ENCODE results near the gene VASN.
A peak's percentile ranks its signal among the peaks of the same experiment; 100 is the strongest.
"Not testable (repeated sequence)": the region's sequence is repeated elsewhere in the genome, so short reads cannot be mapped to it uniquely, and the experiment has no call there.

VASN gene

DNA sequence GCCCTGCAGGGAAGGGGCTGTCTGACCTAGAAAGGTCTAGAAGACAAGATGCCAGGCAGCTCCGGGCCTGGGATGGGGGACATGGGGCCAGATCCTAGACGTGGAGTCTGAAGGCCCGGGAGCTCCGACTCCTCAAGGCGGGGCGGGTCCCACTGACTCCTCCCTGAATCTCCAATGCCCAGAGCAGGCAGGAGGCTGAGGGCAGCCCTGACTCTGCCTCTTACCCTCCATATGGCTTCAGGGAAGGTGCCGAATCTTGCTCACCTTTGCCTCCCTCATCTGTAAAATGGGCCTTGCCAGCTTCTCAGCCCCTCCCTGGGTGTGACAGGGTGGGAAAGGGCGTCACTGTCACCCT, 14.8 kb downstream of the VASN start:
- DNase-seq, result no peak

DNA sequence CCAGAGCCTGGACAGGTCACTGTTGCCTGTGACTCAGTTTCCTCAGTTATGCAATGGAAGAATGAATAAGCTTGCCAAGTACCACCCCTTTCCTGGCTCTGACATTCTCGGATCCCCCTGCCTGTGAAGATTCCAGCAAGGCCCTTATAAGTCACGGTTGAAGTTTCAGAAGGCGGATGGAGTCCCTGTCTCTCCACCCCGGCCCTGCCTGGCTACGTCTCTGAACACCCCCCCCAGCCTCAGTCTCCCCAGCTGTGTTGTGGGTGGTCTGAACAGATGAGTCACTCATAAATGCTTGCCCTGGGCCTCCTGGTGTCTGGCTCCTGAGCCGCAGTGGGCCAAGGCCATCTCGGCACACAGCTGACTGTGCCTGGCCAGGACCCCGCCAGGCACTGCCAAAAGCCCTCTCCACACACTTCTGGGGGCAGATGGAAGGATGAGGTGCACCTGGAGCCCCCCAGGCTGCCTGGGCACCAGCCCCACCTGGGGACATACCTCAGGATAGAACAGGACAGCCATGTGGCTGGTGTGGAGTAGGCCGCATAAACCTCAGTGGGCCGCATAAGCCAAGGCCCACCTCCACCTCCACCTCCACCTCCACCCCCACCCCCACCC, 15.4 kb downstream of the VASN start:
- no peak for DNase-seq

DNA sequence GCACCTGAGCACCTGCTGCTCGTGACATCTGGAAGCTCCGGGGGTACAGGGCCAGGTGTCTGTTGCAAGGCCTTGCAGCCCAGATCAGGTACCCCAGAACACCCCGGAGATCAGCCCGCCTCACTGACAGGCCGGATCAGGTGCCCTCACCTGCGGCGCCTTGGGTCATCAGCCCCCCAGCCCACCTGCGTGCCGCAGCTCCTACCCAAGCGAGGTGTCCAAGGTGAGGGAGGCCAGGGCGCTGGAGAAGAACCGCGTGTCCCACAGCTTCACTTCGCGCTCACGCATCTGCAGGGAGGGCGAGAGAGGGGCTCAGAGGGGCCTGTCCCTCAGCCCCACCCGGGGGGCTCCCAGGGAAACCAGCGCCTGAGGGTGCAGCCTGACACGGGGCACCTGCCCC, 16.1 kb downstream of the VASN start:
- no peak for DNase-seq

DNA sequence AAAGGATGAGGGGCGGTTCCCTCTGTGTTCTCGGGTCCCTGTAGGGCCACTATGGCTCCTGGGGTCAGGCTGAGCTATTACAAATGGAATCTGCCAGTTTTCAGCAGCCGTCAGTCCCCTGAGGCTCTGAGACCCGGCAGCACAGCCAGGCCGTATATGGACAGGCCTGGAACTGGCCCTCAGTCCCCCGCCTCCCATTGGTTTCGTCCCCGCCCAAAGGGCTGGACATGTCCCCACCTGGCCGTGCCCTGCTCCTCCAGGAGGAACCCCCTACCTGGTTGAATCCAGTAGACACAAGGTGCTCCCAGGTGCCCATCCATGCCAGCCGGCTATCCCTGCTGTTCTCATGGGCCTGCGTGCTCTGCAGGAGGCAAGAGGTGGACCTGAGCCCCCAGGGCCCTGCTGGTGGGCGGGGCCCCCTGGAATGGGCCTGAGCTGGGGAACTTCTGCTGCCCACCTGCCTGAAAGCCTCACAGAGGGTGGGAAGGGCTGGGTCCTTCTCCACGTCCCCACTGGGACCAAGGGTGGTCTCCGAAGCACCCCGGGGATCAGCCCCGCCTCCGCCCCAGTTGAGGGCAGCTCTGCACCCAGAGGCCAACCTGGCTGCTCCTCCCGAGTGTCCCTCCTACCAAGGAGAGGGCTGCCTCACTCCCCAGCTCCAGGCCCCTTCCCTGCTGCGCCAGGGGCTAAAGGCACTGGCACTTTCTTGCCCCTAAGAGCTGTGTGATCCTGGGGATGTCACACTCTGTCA, 16.8 kb downstream of the VASN start:
- no peak for DNase-seq

DNA sequence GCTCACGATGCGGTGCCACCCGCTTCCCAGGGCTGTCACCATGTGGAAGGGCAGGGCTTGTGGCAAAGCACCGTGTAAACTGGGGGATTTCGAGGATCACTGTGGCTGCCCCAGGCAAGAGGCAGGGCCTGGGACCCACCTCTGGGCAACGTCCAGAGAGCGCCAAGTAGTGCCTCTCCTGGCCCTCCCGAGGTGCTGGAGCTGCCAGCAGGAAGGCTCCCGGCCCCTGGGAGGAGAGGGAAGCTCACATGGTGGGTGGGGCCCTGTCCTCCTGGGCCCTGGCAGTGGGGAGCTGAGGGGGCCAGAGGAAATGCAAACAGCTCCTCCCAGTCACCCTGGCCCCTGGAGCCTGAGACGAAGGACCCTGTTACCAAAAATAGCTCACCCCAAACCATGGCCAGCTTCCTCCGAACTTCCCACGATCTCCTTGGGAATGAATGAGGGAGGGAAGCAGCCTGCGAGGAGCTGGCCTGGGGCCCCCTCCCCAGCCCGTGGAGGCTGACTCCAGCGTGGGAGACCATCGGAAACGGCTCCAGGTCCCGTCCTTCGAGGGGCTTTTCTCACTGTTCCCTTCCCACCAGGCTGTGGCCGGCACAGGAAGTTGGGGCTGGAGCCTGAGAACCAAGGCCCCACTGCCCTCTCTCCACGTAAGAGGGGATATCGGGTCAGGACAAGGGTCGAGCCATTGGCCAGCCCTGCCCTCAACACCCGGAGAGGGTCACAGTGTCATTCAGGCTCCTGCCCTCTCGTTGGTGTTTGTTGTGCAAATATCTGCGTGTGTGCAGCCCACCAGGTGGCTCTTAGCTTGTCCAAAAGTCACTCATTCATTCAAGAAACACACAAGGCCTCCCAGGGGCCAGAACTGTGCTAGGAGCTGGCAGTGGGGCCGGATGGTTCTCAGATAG, 17.7 kb downstream of the VASN start:
- DNase-seq, result no peak

DNA sequence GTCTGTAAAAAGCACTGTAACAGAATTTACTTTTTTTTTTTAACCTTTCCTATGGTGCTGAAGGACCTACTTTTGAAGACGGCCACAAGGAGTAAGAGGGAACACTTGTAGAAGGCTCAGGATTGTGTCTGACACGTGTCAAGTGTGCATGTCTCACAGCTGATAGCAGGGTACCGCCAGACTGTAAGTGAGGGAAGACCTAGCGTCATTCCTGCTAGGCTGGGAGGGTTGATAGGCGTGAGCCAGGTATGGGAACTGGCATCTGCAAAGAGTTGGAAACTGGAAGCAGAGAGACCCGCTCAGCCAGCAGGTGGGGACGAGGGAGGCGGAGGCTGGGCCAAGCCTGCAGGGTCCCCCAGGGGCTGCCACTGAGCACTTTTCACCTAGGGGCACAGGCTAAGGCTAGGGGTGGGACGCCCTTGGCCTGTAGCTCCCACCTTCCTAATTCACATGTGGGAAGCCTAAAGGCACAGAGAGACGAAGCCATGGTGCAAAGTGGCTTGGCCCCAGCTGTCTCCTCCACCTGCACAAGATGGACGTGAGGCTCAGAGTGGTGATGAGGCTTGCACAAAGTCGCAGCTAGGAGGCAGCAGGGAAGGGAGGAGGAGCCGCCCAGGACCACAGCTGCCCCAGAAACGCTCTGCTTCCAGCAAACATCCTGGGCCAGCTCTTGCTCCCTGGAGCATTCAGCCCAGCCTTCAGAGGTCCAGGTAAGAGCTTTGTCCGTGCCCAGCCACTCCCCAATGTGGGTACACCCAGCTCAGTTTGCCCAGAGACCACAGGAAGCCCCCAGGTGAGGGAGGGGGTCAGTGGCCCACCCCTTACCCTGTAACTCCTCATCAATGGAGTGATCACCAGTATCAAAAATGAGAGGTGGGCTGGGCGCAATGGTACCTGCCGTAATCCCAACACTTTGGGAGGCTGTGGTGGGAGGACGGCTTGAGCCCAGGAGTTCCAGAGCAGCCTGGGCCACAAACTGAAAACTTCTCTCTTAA, 18.9 kb downstream of the VASN start:
- no peak for DNase-seq

DNA sequence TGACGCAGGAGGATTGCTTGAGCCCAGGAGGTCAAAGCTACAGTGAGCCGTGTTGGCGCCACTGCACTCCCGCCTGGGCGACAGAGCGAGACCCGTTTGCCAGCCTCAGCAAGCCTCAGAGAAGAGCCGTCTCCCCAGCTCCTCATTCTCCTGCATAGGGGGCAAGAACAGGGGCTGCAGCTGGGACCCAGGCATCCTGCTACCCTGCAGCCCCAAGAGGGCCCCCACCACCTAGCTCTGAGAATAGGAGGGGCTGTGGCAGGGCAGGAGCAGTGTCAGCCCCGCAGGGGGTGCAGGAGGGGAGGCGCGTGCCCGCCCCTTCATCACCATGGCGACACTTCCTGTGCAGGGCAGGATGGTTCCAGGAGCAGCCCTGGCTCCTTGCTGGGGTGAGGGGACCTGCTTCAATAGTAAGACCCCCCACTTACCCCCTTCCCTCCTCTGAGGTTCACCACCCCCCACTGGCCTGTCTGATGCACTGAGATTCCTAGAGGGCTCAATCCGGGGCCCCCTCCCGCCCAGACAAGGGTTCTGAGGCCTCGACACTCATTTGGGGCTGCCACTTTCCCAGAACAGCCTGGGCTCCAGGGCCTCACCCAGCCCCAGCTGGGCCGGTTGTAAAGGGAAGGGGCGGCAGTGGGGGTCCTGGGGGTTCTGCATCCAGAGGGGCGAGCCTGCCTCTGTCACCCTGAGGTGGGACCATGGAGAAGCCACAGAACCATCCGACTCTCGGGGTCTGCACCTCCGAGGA, 20.2 kb downstream of the VASN start:
- DNase-seq, result no peak

DNA sequence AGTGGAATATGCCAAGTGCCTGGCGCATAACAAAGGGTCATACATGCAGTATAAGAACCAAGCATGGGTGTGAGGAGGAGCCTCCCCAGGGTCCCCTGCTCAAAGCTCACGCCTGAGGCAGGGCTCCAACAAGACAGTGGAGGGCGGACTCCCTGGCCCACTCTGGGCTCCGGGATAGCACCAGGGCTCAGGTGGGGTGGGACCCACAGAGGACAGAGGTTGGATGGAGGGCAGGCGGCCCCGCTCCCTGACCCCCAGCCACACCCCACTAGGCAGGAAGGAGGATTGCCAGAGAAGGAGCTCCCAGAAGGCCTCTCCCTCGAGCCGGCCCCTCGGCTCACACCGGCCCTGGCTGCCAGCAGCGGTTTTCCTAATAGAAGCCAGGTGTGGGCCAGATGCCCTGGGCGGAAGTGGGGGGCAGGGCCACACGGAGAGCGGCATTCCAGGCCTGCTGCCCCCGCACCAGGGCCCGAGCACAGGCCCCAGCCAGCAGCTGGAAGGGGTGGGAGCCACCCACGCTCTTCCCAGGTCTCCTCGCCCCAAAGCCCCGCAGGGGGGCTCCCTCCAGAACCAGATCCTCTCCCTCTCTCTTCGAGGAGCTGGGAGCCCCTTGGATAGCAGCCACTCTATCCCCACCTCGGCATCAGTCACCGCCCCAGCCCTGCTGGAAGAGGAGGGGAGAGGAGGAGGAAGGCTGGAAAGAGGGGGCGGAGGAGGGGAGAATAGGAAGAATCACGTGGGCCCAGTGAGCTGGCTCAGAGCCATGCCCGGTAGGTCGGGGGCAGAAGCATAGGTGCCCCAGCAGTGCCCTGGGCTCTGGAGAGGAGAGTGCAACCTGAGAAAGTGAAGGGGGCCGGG, 21.0 kb downstream of the VASN start:
- no peak for DNase-seq

DNA sequence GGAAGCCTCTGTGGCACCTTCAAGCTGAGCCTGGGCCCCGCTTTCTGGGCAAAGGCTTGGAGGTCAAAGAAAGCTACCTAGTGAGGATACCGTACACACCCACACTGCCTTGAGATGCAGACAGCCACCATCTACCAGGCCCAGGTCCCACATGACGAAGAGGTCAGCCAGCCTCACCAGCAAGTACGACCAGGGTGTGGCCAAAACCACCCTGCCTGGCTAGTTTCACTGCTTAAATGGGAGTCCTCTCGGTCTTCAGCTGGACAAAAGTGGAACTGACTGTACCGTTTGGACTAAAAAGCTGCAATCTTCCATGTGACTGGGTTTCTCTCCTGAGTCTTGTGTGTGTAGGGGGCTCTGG, 21.6 kb downstream of the VASN start:
- no peak for DNase-seq

DNA sequence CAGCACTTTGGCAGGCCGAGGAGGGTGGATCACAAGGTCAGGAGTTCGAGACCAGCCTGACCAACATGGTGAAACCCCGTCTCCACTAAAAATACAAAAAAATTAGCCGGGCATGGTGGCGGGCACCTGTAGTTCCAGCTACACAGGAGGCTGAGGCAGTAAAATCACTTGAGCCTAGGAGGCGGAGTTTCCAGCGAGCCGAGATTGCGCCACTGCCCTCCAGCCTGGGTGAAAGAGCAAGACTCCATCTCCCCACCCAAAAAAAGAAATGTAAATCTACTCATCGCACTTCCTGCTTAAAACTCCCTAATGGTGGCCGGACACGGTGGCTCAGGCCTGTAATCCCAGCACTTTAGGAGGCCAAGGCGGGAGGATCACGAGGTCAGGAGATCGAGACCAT, 22.2 kb downstream of the VASN start:
- not testable (repeated sequence) for DNase-seq

DNA sequence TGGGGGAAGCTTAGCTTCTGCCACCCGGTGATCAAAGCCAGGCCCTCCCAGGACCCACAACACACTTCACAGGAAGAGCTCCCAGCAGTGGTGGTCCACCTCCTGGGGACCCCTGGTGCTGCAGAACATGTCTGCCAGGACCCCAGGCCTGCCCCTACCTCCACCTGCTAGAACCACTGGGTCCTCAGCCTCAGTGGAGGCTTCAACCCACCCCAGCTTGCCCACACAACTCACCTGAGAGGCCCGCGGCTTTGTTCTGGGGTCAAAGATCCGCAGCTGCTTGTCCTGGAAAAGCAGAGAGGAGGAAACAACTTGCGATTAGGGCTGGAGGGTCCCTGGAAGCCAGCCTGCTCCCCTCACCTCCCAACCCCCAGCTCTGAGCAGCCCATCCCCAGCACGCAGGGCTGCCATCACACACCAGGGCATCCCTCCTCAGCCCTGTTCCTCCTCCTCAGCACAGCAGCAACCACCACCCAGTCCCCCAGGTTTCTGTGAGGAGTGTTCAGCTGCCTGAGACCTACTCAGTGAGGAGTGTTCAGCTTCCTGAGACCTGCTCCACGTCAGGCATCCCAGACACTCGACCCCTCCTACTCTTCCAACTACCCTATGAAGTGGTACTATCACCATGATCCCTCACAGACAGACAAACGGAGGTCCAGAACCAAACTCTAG, 23.5 kb downstream of the VASN start:
- DNase-seq, result no peak

DNA sequence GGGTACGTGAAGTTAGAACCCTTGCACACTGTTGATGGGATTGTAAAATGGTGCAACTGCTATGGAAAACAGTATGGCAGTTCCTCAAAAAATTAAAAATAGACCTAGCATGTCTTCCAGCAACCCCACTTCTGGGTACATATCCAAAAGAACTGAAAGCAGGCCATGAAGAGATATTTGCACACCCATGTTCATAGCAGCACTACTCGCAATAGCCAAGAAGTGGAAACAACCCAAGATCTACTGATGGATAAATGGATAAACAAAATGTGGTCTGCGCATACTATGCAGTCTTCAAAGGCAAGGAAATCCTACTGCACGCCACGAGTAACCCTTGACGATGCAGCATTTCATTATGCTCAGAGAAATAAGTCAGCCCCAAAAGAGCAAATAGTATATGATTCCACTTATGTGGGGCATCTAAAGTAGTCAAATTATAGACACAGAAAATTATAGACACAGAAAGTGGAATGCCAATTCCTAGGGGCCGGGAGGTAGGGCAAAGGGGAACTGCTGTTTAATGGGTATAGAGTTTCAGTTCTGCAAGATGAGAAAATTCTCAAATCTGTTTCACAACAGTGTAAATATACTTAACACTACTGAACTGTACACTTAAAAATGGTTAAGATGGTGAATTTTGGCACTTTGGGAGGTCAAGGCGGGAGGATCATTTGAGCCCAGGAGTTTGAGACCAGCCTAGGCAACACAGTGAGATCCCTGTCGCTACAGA, 27.5 kb downstream of the VASN start:
- no peak for DNase-seq

DNA sequence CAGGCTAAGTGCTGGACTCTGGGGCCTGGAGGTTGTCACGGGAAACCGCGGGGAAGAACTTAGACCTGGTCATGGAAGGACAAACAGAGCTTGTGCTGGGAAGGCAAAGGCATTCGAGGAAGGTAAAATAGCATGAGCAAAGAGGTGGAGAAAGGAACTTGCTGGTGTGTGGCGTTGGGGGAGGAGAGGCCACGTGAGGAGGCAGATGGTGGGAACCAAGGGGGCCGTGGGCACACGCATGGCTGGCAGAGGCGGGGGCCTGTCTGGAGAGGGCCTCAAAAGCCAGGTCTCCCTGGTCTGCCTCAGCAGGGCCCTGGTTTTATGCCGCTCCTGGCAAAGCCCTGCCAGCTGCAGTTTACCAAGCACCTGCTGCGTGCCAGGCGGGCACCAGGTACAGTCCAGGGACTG, 29.4 kb downstream of the VASN start:
- no peak for DNase-seq

DNA sequence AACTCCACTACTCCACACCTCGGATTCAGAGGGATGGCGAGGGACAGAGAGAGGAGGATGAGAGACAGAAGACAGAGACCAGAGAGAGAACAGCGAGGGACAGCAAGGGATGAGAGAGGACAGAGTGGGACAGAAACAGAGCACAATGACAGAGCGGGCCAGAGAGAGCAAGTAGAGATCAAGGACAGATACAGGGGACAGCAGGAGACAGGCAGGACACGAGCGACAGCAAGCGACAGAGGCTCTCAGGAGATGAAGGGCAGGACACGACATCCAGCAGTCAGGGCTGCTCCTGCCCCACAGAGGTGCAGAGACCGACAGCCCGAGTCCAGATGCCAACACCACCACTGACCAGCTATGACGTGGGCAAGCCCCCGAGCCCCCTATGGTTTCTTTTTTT, 29.9 kb downstream of the VASN start:
- no peak for DNase-seq

DNA sequence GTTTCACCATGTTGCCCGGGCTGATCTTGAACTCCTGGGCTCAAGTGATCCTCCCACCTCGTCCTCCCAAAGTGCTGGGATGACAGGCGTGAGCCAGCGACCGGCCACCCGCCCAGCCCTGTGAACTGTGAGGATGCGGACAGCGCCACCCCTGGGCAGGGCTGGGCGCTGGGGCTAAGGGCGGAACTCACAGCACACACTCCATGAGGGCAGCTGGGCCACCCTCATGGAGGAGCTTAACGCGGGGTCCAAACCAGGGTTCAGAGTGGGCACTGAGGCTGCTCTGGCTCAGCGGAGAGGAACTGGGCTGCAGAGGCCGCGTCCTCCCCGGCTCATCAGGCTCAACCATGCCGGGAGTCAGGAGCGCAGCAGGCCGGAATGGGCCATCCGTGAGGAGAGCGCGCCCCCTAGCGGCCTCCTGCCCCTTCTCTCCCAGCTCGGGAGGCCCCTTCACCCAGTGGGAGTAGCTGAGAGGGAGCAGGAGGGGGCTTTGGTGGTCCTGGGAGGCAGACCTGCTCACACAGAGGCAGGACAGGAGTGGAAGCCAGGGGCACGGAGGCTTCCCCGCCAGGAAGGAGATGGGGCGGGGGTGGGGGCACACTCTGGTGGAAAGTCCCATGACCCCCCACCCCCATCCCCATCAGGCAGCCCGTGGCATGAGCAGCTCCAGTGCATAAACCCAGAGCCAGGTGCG, 30.9 kb downstream of the VASN start:
- peak; percentile 66 for DNase-seq

DNA sequence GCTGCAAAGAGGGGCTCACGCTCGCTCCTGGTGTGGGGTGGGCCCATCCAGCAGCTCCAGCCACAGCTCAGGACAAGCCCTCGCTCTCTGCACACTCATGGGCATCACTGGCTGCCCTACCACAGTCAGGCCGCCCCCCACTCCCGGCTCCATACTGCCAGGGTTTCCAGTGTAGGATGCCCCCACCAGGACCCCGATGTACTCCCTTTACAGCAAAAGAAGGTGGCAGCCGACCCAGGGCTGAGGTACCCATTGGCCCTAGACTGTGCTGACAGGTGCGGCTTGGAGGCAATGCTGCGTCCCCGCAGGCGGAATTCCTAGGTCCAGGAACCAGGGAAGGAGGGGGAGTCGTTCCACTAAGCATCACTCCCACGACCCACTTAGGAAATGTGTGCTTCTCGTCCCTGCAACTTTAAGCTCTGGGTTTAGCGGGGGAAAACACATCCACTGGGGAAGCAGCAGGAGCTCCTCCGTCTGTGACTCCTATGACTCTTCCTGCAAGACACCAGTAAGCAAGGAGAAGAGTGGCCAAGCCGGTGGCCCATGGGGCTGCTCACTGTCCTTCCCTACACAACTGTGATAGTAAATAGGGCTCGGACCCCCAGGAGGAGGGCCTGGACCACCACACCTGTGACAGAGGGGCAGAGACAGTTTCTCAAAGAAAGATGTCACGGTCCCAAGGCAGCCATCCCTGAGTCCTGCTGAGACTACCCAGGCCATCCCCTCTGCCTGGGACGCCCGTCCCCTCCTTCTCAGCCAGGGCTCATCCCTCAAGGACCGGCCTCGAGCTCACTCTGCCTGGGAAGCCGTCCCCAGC, 31.7 kb downstream of the VASN start:
- no peak for DNase-seq

DNA sequence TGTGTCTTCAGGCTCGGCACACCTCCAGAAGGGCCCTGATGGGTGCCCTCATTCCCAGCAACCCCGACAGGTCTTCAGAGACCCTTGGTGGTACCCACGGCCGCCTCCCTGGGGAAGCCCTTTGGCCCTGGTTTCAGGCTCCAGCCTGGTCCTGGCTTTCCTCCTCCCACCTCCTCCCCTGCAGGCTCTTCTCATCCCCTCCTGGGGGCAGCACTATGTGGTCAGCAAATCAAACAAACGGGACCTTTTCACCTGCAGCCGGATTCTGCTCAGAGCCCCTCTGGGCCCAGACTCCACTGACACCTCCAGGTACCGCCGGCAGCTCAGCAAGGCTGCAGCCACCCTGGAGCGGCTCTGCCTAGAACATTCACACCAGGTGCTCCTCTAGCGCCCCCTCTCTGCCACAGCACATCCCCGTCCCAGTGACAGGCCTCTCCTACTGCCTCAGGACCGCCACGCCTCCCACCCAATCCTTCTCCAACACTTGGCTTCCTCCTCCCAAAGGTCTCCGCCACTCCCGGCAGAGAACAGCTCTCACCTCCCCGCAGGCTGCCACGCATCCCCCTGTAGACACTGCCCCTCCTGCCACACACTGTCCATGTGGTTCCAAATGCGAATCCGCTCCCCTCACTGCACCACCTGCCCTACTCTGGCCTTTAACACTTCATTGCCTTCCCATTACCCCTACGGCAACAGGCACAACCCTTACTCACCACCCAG, 32.8 kb downstream of the VASN start:
- peak; percentile 35 for DNase-seq
